H1 (cell line): ENCODE measurements around the gene MYRF. TPM values are rescaled to one million over a fixed set of nuclear protein-coding genes. Genes with fewer than 3 reads are reported as not detected.

Experiments
- CTCF ChIA-PET: fragments of 300-600 bp; sonication (Branson Sonifier 250); formaldehyde crosslinking; loops from one replicate; lab custom pipeline; 2021; ENCODE audit not compliant: partially characterized antibody; lab: Charles Lee
- POLR2A ChIA-PET: fragments of 300-600 bp; sonication (Branson Sonifier 250); formaldehyde crosslinking; loops from one replicate; lab custom pipeline; 2021; ENCODE audit warnings: inconsistent platforms; ENCODE audit not compliant: partially characterized antibody; lab: Charles Lee
- DNase-seq, 2 experiments: peaks; one replicate each; pipeline versions ENCODE4 v3.0.0 to v3.0.0-alpha.2; 2010 to 2022; ENCODE audit warnings: low spot score in 2 of 2, low read depth in 1 of 2, mixed read lengths in 1 of 2
- FAIRE-seq: peaks from 2 replicates; lab custom pipeline; 2011; peaks lifted over from hg19 to GRCh38; lab: Jason Lieb, UNC
- H2AFZ ChIP-seq: 2 replicates; pipeline ENCODE4 v1.8.1; 2012; ENCODE audit warnings: low read length, inconsistent platforms
- H2AK5ac ChIP-seq: 2 replicates; pipeline ENCODE4 v1.6.1; 2013; ENCODE audit warnings: low read depth, low read length
- H2BK120ac ChIP-seq: replicated peaks from 2 replicates; pipeline ENCODE3; 2013; ENCODE audit warnings: low read depth, low read length, inconsistent platforms
- H2BK12ac ChIP-seq: 2 replicates; pipeline ENCODE4 v1.6.1; 2013; ENCODE audit warnings: low read depth, low read length
- H2BK15ac ChIP-seq: 2 replicates; pipeline ENCODE4 v1.6.1; 2013; ENCODE audit warnings: low read length
- H2BK20ac ChIP-seq: 2 replicates; pipeline ENCODE4 v1.6.1; 2013; ENCODE audit warnings: low read length
- H2BK5ac ChIP-seq: 2 replicates; pipeline ENCODE4 v1.6.1; 2013; ENCODE audit warnings: low read depth, low read length
- H3K14ac ChIP-seq: 2 replicates; pipeline ENCODE4 v1.6.1; 2013; ENCODE audit warnings: inconsistent platforms; ENCODE audit not compliant: insufficient read length
- H3K18ac ChIP-seq: 2 replicates; pipeline ENCODE4 v1.6.1; 2013; ENCODE audit warnings: low read length; ENCODE audit errors: extremely low read depth
- H3K23ac ChIP-seq: 2 replicates; pipeline ENCODE4 v1.6.1; 2013; ENCODE audit warnings: inconsistent platforms; ENCODE audit not compliant: insufficient read length
- H3K23me2 ChIP-seq: 2 replicates; pipeline ENCODE4 v1.6.1; 2013; ENCODE audit warnings: low read depth, low read length
- H3K27ac ChIP-seq: 2 replicates; pipeline ENCODE4 v1.6.1; 2011; ENCODE audit warnings: low read depth, low read length, inconsistent platforms
- H3K27me3 ChIP-seq, 4 experiments: replicated peaks in 1 of 4; 1 replicate in 1 of 4; 2 replicates in 3 of 4; pipeline versions ENCODE4 v1.6.1 to v1.8.1; 2011 to 2013; ENCODE audit warnings: low read length in 3 of 4, mild to moderate bottlenecking in 3 of 4, inconsistent platforms in 2 of 4, mixed read lengths in 2 of 4, moderate library complexity in 1 of 4; ENCODE audit not compliant: control insufficient read depth in 3 of 4, insufficient read depth in 3 of 4; ENCODE audit errors: extremely low read depth in 1 of 4
- H3K36me3 ChIP-seq, 4 experiments: 2 replicates each; pipeline versions ENCODE4 v1.6.1 to v1.8.1; 2011 to 2013; ENCODE audit warnings: mild to moderate bottlenecking in 4 of 4, low read length in 3 of 4, moderate library complexity in 2 of 4, control low read depth in 1 of 4, inconsistent platforms in 1 of 4; ENCODE audit not compliant: insufficient read depth in 4 of 4, control insufficient read depth in 2 of 4
- H3K4ac ChIP-seq: replicated peaks from 2 replicates; pipeline ENCODE3; 2013; ENCODE audit warnings: low read length, low read depth, mixed read lengths, inconsistent platforms; ENCODE audit not compliant: insufficient read length
- H3K4me1 ChIP-seq, 4 experiments: replicated peaks in 1 of 4; 1 replicate in 1 of 4; 2 replicates in 3 of 4; pipeline versions ENCODE4 v1.6.1 to v1.8.1; 2011 to 2013; ENCODE audit warnings: low read length in 3 of 4, inconsistent platforms in 2 of 4, mixed read lengths in 1 of 4; ENCODE audit not compliant: insufficient read depth in 4 of 4, control insufficient read depth in 3 of 4
- H3K4me2 ChIP-seq, 2 experiments: 2 replicates each; pipeline versions ENCODE4 v1.6.1 to v1.8.1; 2011 to 2013; ENCODE audit warnings: low read depth in 2 of 2, low read length in 2 of 2, control low read depth in 1 of 2, inconsistent platforms in 1 of 2, mild to moderate bottlenecking in 1 of 2; ENCODE audit not compliant: insufficient read depth in 1 of 2
- H3K4me3 ChIP-seq, 4 experiments: fragments of 200-600, 300-600 bp in 1 of 4; sonication (generic), shearing (Covaris generic), sonication (Bioruptor Twin) in 1 of 4; 2 replicates each; pipeline versions ENCODE4 v1.5.1 to v1.8.1; 2011 to 2016; ENCODE audit warnings: low read length in 4 of 4, low read depth in 3 of 4, control low read depth in 2 of 4, inconsistent platforms in 2 of 4, mild to moderate bottlenecking in 2 of 4, mixed read lengths in 1 of 4, moderate library complexity in 1 of 4; ENCODE audit not compliant: insufficient read depth in 2 of 4; ENCODE audit errors: extremely low read depth in 1 of 4
- H3K56ac ChIP-seq: replicated peaks from 2 replicates; pipeline ENCODE3; 2013; ENCODE audit warnings: low read depth, mild to moderate bottlenecking, mixed read lengths, low read length, inconsistent platforms; ENCODE audit not compliant: insufficient read length
- H3K79me1 ChIP-seq: 2 replicates; pipeline ENCODE4 v1.6.1; 2013; ENCODE audit warnings: low read depth, low read length, control low read depth
- H3K79me2 ChIP-seq, 2 experiments: 2 replicates each; pipeline versions ENCODE4 v1.6.1 to v1.8.1; 2012 to 2013; ENCODE audit warnings: low read length in 2 of 2, mild to moderate bottlenecking in 2 of 2, inconsistent platforms in 1 of 2; ENCODE audit not compliant: insufficient read depth in 2 of 2, control insufficient read depth in 1 of 2
- H3K9ac ChIP-seq, 4 experiments: replicated peaks in 1 of 4; 1 replicate in 1 of 4; 2 replicates in 3 of 4; pipeline versions ENCODE4 v1.6.1 to v1.8.1; 2011 to 2013; ENCODE audit warnings: low read depth in 3 of 4, low read length in 3 of 4, control low read depth in 2 of 4, mild to moderate bottlenecking in 2 of 4, moderate library complexity in 2 of 4, inconsistent platforms in 1 of 4; ENCODE audit errors: extremely low read depth in 1 of 4
- H3K9me3 ChIP-seq, 2 experiments: 2 replicates each; pipeline versions ENCODE4 v1.6.1 to v1.8.1; 2012 to 2013; ENCODE audit warnings: mild to moderate bottlenecking in 2 of 2, moderate library complexity in 2 of 2, control low read depth in 1 of 2, inconsistent platforms in 1 of 2, low read depth in 1 of 2, low read length in 1 of 2, mixed read lengths in 1 of 2; ENCODE audit not compliant: insufficient read depth in 2 of 2
- H4K20me1 ChIP-seq, 2 experiments: replicated peaks in 1 of 2; 2 replicates each; pipeline versions ENCODE3 to v1.8.1; 2011 to 2013; ENCODE audit warnings: inconsistent platforms in 2 of 2, low read length in 2 of 2, mild to moderate bottlenecking in 1 of 2; ENCODE audit not compliant: insufficient read depth in 2 of 2, control insufficient read depth in 1 of 2
- H4K5ac ChIP-seq: 2 replicates; pipeline ENCODE4 v1.6.1; 2013; ENCODE audit warnings: low read length, low read depth, mixed read lengths, inconsistent platforms; ENCODE audit not compliant: insufficient read length
- H4K8ac ChIP-seq: 2 replicates; pipeline ENCODE4 v1.8.0; 2013; ENCODE audit warnings: mild to moderate bottlenecking, moderate library complexity, low read length, inconsistent platforms; ENCODE audit not compliant: insufficient read depth; ENCODE audit errors: extremely low read depth
- H4K91ac ChIP-seq: replicated peaks from 2 replicates; pipeline ENCODE3; 2013; ENCODE audit warnings: low read length, mixed read lengths, inconsistent platforms; ENCODE audit not compliant: insufficient read length
- BCL11A ChIP-seq, 2 experiments: IDR thresholded peaks; one replicate each; pipeline ENCODE4 v1.6.1; 2011; ENCODE audit warnings: low read depth in 2 of 2, low read length in 2 of 2, mild to moderate bottlenecking in 2 of 2
- CHD1 ChIP-seq: IDR thresholded peaks from 2 replicates; pipeline ENCODE4 v1.6.1; 2012; ENCODE audit warnings: low read depth, low read length, improper control_type of control experiment
- EP300 ChIP-seq, 2 experiments: IDR thresholded peaks; 1 replicate in 1 of 2; 2 replicates in 1 of 2; pipeline ENCODE4 v1.6.1; 2011 to 2012; ENCODE audit warnings: low read depth in 2 of 2, low read length in 2 of 2, mild to moderate bottlenecking in 2 of 2, borderline replicate concordance in 1 of 2, inconsistent platforms in 1 of 2, moderate library complexity in 1 of 2
- FOSL1 ChIP-seq: IDR thresholded peaks from 2 replicates; pipeline ENCODE4 v1.6.1; 2011; ENCODE audit warnings: mild to moderate bottlenecking, low read depth, low read length, moderate library complexity; ENCODE audit not compliant: insufficient read depth
- HDAC2 ChIP-seq, 2 experiments: fragments of 300-600 bp in 1 of 2; sonication (generic) in 1 of 2; IDR thresholded peaks; 2 replicates each; pipeline ENCODE4 v1.6.1; 2011 to 2012; ENCODE audit warnings: low read depth in 2 of 2, low read length in 2 of 2, mild to moderate bottlenecking in 2 of 2, moderate library complexity in 2 of 2, borderline replicate concordance in 1 of 2, inconsistent platforms in 1 of 2
- KDM5A ChIP-seq: fragments of 200-600 bp; IDR thresholded peaks from 2 replicates; pipeline ENCODE4 v1.7.1; 2012; ENCODE audit warnings: mild to moderate bottlenecking, low read length, inconsistent platforms, mixed read lengths
- MAFK ChIP-seq: IDR thresholded peaks from 2 replicates; pipeline ENCODE4 v1.6.1; 2012; ENCODE audit warnings: low read depth, mild to moderate bottlenecking, improper control_type of control experiment, low read length
- POLR2A ChIP-seq, 2 experiments: IDR thresholded peaks; 1 replicate in 1 of 2; 2 replicates in 1 of 2; pipeline ENCODE4 v1.6.1; 2011; ENCODE audit warnings: low read depth in 2 of 2, low read length in 2 of 2, mild to moderate bottlenecking in 2 of 2; ENCODE audit errors: control extremely low read depth in 1 of 2
- RAD21 ChIP-seq, 2 experiments: IDR thresholded peaks in 1 of 2; conservative IDR thresholded peaks in 1 of 2; 2 replicates each; pipeline ENCODE4 v1.6.1; 2011; ENCODE audit warnings: low read depth in 2 of 2, low read length in 2 of 2, improper control_type of control experiment in 1 of 2, inconsistent platforms in 1 of 2, mild to moderate bottlenecking in 1 of 2, moderate library complexity in 1 of 2
- SRF ChIP-seq: IDR thresholded peaks from 2 replicates; pipeline ENCODE4 v1.6.1; 2011; ENCODE audit warnings: mild to moderate bottlenecking, low read depth, low read length, moderate library complexity
- WGBS, 2 experiments: shearing (Covaris generic) in 1 of 2; methylation state at CpG; one replicate each; pipeline versions ENCODE4 v1.1.6 to v1.1.7; 2013 to 2015; ENCODE audit warnings: low lambda C conversion rate in 2 of 2, mixed read lengths in 2 of 2, inconsistent platforms in 1 of 2, low coverage in 1 of 2, missing lambda C conversion rate in 1 of 2; ENCODE audit not compliant: insufficient replicate concordance in 2 of 2, insufficient coverage in 1 of 2, insufficient read length in 1 of 2; ENCODE audit errors: extremely low coverage in 1 of 2, missing lambda C conversion rate in 1 of 2; 5-methylcytosine and 5-hydroxymethylcytosine counted together
- polyA plus RNA-seq, 7 experiments: library from polyadenylated mRNA; depleted of rRNA in 3 of 7; stranded (reverse) in 5 of 7; unstranded in 2 of 7; fragments of >200 nt in 5 of 7; fragments of 200-250 nt in 2 of 7; gene quantifications; 1 replicate in 5 of 7; 2 replicates in 1 of 7; 4 replicates in 1 of 7; pipeline versions ENCODE4 v1.2.1 to v1.2.3, GENCODE V29; 2011 to 2013; ENCODE audit warnings: missing spikeins in 2 of 7, mixed read lengths in 2 of 7
- total RNA-seq: library from RNA; stranded (reverse); fragmentation: NEBNext Ultra II Directional; extraction: Animal tissue kit (Norgen Biotek cat#: 25700); gene quantifications from 2 replicates; pipeline ENCODE4 v1.2.1, GENCODE V29; 2021
- TF ChIP-seq, protein P1 (sequence below): IDR thresholded peaks from 2 replicates; pipeline ENCODE4 v1.6.1; 2011; ENCODE audit warnings: low read length, improper control_type of control experiment
- TF ChIP-seq, protein P2 (sequence below): IDR thresholded peaks from 2 replicates; pipeline ENCODE4 v1.6.1; 2011; ENCODE audit warnings: low read depth, mild to moderate bottlenecking, low read length; ENCODE audit not compliant: insufficient read depth

Gene MYRF
- total and polyA plus RNA-seq, 2 of the 8 experiments (the other 6 are each of a cell fraction or from before 2014, with no cell fraction given): 6.0 to 6.1 TPM

- Histone ChIP-seq H2BK120ac (no peak overlapping the region), H3K27ac (no peak overlapping the region), H3K9ac (no peak overlapping the region), H4K8ac (no peak overlapping the region), H3K9me3 (no peaks in the 10 kb centered on the region), H3K23ac (no peak overlapping the region), H3K4me3 (no peak overlapping the region), H3K4ac (no peak overlapping the region), H2AFZ (no peak overlapping the region), H3K14ac (no peak overlapping the region), H3K36me3 (peaks cover 0 to 3% (median 0%) of the 10 kb centered on the region in 4 experiments; a peak in 2 of 8 replicates), H4K5ac (no peak overlapping the region), H3K4me1 (no peaks in the 10 kb centered on the region), H2AK5ac (no peak overlapping the region), H3K4me2 (no peak overlapping the region), H3K56ac (no peak overlapping the region), H3K18ac (no peak overlapping the region), H3K23me2 (no peaks in the 10 kb centered on the region), H2BK12ac (no peak overlapping the region), H3K27me3 (no peaks in the 10 kb centered on the region), H3K79me2 (no peaks in the 10 kb centered on the region), H4K91ac (no peak overlapping the region), H2BK5ac (no peak overlapping the region), H4K20me1 (peaks cover 0 to 9% of the 10 kb centered on the region in 2 experiments), H3K79me1 (no peaks in the 10 kb centered on the region), H2BK20ac (no peak overlapping the region), H2BK15ac (no peak overlapping the region)
- DNase-seq: no peak
- POLR2A ChIA-PET: no interaction called here
- 90% methylated on average over 13 of the region's 13 CpGs; no CpG with 5 or more reads in 1 of the 2 experiments for WGBS, 2 experiments
- CTCF ChIA-PET: interaction anchor here (0.7 to 3.0 kb wide), 13 partner anchors 8 to 88 kb away, joined by 3 to 11 read pairs (median 4); no protein-coding TSS in a partner anchor
- FAIRE-seq: no peak
- TF ChIP-seq POLR2A (IDR thresholded peaks at IDR 0.05; ENCODE audit: control extremely low read depth in 1 of 2, low read depth in 2 of 2, low read length in 2 of 2) (no peak), FOSL1 (no peak), SRF (no peak), MAFK (no peak), RAD21 (IDR thresholded peaks at IDR 0.05 in 1 of 2, conservative IDR thresholded peaks at IDR 0.05 in 1 of 2; ENCODE audit: low read depth in 2 of 2, low read length in 2 of 2) (no peak), EP300 (IDR thresholded peaks at IDR 0.05; ENCODE audit: borderline replicate concordance in 1 of 2, low read depth in 2 of 2, low read length in 2 of 2) (no peak), KDM5A (no peak), BCL11A (IDR thresholded peaks at IDR 0.05; ENCODE audit: low read depth in 2 of 2, low read length in 2 of 2) (no peak), CHD1 (no peak), HDAC2 (IDR thresholded peaks at IDR 0.05; ENCODE audit: borderline replicate concordance in 1 of 2, low read depth in 2 of 2, low read length in 2 of 2) (no peak)
- TF ChIP-seq, protein P1, sequence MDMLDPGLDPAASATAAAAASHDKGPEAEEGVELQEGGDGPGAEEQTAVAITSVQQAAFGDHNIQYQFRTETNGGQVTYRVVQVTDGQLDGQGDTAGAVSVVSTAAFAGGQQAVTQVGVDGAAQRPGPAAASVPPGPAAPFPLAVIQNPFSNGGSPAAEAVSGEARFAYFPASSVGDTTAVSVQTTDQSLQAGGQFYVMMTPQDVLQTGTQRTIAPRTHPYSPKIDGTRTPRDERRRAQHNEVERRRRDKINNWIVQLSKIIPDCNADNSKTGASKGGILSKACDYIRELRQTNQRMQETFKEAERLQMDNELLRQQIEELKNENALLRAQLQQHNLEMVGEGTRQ: no peak
- TF ChIP-seq, protein P2, sequence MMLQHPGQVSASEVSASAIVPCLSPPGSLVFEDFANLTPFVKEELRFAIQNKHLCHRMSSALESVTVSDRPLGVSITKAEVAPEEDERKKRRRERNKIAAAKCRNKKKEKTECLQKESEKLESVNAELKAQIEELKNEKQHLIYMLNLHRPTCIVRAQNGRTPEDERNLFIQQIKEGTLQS: no peak
Observed at GRCh38 chr11:61726775-61727174, 25.7 kb upstream of the MYRF start.
